Adipocyte (in vitro differentiated cells): ENCODE measurements around the gene AMIGO3.
"Not testable (repeated sequence)": the region's sequence is repeated elsewhere in the genome, so short reads cannot be mapped to it uniquely, and the experiment has no call there.

Experiments
- DNase-seq: peaks from one replicate; pipeline ENCODE4 v3.0.0-alpha.2; 2015; ENCODE audit warnings: low read depth
- H3K27me3 ChIP-seq: replicated peaks from 2 replicates; pipeline ENCODE4 v1.7.0; 2013; ENCODE audit warnings: mild to moderate bottlenecking, low read length, moderate library complexity; ENCODE audit not compliant: control insufficient read depth, insufficient read depth
- H3K36me3 ChIP-seq: 2 replicates; pipeline ENCODE4 v1.7.0; 2013; ENCODE audit warnings: low read length, mild to moderate bottlenecking, moderate library complexity; ENCODE audit not compliant: control insufficient read depth, insufficient read depth, severe bottlenecking
- H3K4me1 ChIP-seq: 2 replicates; pipeline ENCODE4 v1.7.0; 2013; ENCODE audit warnings: mild to moderate bottlenecking, low read length, moderate library complexity; ENCODE audit not compliant: control insufficient read depth, insufficient read depth
- H3K4me3 ChIP-seq: 2 replicates; pipeline ENCODE4 v1.7.0; 2013; ENCODE audit warnings: mild to moderate bottlenecking, low read length, moderate library complexity
- H3K9ac ChIP-seq: 2 replicates; pipeline ENCODE4 v1.7.0; 2013; ENCODE audit warnings: mild to moderate bottlenecking, low read length, moderate library complexity
- H3K9me3 ChIP-seq: 2 replicates; pipeline ENCODE4 v1.7.0; 2013; ENCODE audit warnings: mild to moderate bottlenecking, low read length, moderate library complexity; ENCODE audit not compliant: control insufficient read depth

AMIGO3 gene

GRCh38 chr3:49719214-49719884 lies at the start of gene AMIGO3:
TSS of gene AMIGO3 (minus strand) at chr3:49719684. CDS start at chr3:49719465, 219 bp downstream.
- Histone ChIP-seq H3K4me1 (peaks cover 28% of the 10 kb centered on the region), H3K27me3 (no peaks in the 10 kb centered on the region), H3K9me3 (no peaks in the 10 kb centered on the region), H3K9ac (peak within 1 kb of the TSS; percentile 33), H3K36me3 (peaks cover 29% of the 10 kb centered on the region), H3K4me3 (peak within 1 kb of the TSS; percentile 77)
- DNase-seq = peak; percentile 98

DNA sequence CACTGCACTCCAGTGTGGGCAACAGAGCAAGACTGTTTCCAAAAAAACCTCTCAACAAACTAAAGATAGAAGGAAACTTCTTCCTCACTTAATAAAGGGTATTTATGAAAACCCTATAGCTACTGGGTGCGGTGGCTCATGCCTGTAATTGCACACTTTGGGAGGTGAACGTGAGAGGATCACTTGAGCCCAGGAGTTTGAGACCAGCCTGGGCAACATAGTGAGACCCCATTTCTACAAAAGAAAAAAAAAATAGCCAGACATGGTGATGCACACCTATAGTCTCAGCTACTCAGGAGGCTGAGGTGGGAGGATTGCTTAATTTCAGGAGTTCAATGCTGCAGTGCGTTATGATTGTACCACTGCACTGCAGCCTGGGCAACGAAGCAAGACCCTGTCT lies 44.5 kb upstream of the AMIGO3 start:
- DNase-seq = no peak
- Histone ChIP-seq H3K27me3 (no peaks in the 10 kb centered on the region), H3K4me3 (no peak overlapping the region), H3K4me1 (peaks cover 3% of the 10 kb centered on the region), H3K9ac (no peak overlapping the region), H3K9me3 (no peaks in the 10 kb centered on the region), H3K36me3 (peaks cover 3% of the 10 kb centered on the region)

DNA sequence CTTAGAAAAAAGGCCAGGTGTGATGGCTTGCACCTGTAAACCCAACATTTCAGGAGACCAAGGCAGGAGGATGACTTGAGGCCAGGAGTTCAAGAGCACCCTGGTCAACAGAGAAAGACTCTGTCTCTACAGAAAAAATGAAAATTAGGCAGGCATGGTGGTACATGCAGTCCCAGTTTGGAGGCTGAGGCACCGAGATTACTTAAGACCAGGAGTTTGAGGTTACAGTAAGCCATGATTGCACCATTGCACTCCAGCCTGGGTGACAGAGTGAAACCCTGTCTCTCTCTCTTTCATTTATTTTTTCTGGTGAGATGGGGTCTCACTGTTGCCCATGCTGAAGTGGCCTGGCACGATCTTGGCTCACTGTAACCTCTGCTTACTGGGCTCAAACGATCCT lies 42.2 kb upstream of the AMIGO3 start:
- no peaks in the 10 kb centered on the region for H3K9me3 ChIP-seq
- no peak overlapping the region for H3K9ac ChIP-seq
- no peaks in the 10 kb centered on the region for H3K27me3 ChIP-seq
- H3K4me1 ChIP-seq = peaks cover 8% of the 10 kb centered on the region
- peaks cover 3% of the 10 kb centered on the region for H3K36me3 ChIP-seq
- H3K4me3 ChIP-seq = no peak overlapping the region
- DNase-seq = no peak

- no peaks in the 10 kb centered on the region for H3K9me3 ChIP-seq
- H3K36me3 ChIP-seq = no peaks in the 10 kb centered on the region
- H3K4me1 ChIP-seq = peaks cover 8% of the 10 kb centered on the region
- H3K27me3 ChIP-seq = no peaks in the 10 kb centered on the region
- DNase-seq = no peak
- no peak overlapping the region for H3K4me3 ChIP-seq
- H3K9ac ChIP-seq = no peak overlapping the region
Measured at GRCh38 chr3:49759226-49759625, 39.7 kb upstream of the AMIGO3 start.

DNA sequence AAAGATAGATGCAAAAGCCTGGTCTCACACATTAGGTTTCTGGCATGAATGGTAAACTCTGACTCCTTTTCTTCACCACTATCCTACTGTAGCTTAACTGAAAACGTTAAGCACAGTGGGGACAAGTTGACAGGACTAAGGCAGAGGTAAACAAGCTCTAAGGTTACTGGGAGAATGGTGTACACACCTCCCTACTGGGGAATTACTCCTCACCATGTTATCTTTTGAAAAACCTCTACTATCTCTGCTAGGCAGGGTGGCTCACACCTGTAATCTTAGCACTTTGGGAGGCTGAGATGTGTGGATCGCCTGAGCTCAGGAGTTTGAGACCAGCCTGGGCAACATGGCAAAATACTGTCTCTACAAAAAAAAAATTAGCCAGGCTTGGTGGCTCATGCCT lies 37.7 kb upstream of the AMIGO3 start:
- Histone ChIP-seq H3K4me1 (peaks cover 8% of the 10 kb centered on the region), H3K9ac (no peak overlapping the region), H3K27me3 (no peaks in the 10 kb centered on the region), H3K4me3 (no peak overlapping the region), H3K9me3 (no peaks in the 10 kb centered on the region), H3K36me3 (no peaks in the 10 kb centered on the region)
- DNase-seq = no peak

- H3K4me3 ChIP-seq = no peak overlapping the region
- no peak for DNase-seq
Measured at GRCh38 chr3:49756036-49756435, 36.6 kb upstream of the AMIGO3 start.

DNA sequence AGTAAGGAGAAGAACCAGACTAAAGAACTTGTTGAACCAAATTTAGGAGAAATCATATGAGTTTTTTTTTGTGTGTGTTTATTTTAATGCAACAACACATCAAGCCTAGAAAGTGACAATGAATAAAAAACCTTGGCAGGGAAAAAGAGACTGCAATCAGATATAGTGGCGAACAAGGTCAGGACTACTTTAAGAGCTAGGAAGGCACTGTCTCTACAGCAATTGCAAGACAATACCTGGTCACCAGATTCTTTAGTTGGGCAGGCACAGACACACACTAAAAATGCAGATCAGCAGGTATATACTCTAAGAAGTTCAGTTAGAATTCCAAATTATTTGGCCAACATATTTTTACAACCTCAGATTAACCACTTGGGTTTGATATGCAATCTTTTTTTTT lies 35.1 kb upstream of the AMIGO3 start:
- no peak overlapping the region for H3K9ac ChIP-seq
- H3K4me3 ChIP-seq = no peak overlapping the region
- no peak for DNase-seq
- peaks cover 6% of the 10 kb centered on the region for H3K4me1 ChIP-seq
- no peaks in the 10 kb centered on the region for H3K27me3 ChIP-seq
- H3K9me3 ChIP-seq = no peaks in the 10 kb centered on the region
- H3K36me3 ChIP-seq = no peaks in the 10 kb centered on the region

More at GRCh38 chr3:49756036-49756435, 36.6 kb upstream of the AMIGO3 start:
- H3K36me3 ChIP-seq = no peaks in the 10 kb centered on the region
- no peaks in the 10 kb centered on the region for H3K27me3 ChIP-seq
- H3K4me1 ChIP-seq = peaks cover 6% of the 10 kb centered on the region
- no peaks in the 10 kb centered on the region for H3K9me3 ChIP-seq
- no peak overlapping the region for H3K9ac ChIP-seq

- Histone ChIP-seq H3K27me3 (no peaks in the 10 kb centered on the region), H3K4me3 (no peak overlapping the region), H3K9me3 (no peaks in the 10 kb centered on the region), H3K36me3 (peaks cover 8% of the 10 kb centered on the region), H3K4me1 (no peaks in the 10 kb centered on the region), H3K9ac (no peak overlapping the region)
- peak; percentile 11 for DNase-seq
Measured at GRCh38 chr3:49751501-49751900, 32.0 kb upstream of the AMIGO3 start.

DNA sequence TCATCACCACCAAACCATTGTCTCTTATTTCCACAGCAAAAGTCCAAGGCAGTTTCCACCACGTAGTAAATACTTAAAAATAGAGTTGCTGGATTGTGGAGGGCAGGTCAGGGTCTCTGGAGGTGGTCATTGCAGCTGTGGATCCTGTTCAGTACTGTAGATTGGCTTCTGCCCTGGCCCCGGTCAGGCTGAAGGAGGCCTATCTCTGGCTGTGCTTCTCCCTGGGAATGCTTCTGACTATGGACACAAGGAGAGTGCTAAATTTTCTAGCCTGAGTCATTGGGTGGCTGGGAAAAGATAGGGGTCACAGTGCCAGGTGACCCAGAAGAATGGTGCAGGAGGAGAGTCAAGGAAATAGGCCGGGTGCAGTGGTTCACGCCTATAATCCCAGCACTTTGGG lies 30.6 kb upstream of the AMIGO3 start:
- H3K9ac ChIP-seq = no peak overlapping the region
- no peaks in the 10 kb centered on the region for H3K27me3 ChIP-seq
- peaks cover 12% of the 10 kb centered on the region for H3K36me3 ChIP-seq
- no peak for DNase-seq
- no peak overlapping the region for H3K4me3 ChIP-seq
- H3K4me1 ChIP-seq = no peaks in the 10 kb centered on the region
- no peaks in the 10 kb centered on the region for H3K9me3 ChIP-seq

GRCh38 chr3:49748874-49749273 lies 29.4 kb upstream of the AMIGO3 start:
- not testable (repeated sequence) for H3K4me3 ChIP-seq, H3K9me3 ChIP-seq, DNase-seq, H3K9ac ChIP-seq, H3K27me3 ChIP-seq, H3K4me1 ChIP-seq
- H3K36me3 ChIP-seq = peaks cover 12% of the 10 kb centered on the region

- H3K9ac ChIP-seq = no peak overlapping the region
- H3K27me3 ChIP-seq = no peaks in the 10 kb centered on the region
- H3K4me3 ChIP-seq = no peak overlapping the region
- DNase-seq = no peak
- no peaks in the 10 kb centered on the region for H3K9me3 ChIP-seq
- no peaks in the 10 kb centered on the region for H3K4me1 ChIP-seq
- H3K36me3 ChIP-seq = peaks cover 12% of the 10 kb centered on the region
Measured at GRCh38 chr3:49747792-49748480, 28.5 kb upstream of the AMIGO3 start.
